Endodermal cell (in vitro differentiated cells): Measurements from ENCODE around the gene FOXP3. TPM values are rescaled to one million over a fixed set of nuclear protein-coding genes. Genes with fewer than 3 reads are reported as not detected.

Experiments used
- DNase-seq: peaks from one replicate; pipeline ENCODE4 v3.0.0-alpha.2; 2017
- H3K27ac ChIP-seq: 2 replicates; pipeline ENCODE4 v1.5.1; 2013; ENCODE audit warnings: mild to moderate bottlenecking, low read depth, low read length, moderate library complexity
- H3K27me3 ChIP-seq: 2 replicates; pipeline ENCODE4 v1.6.1; 2013; ENCODE audit warnings: mild to moderate bottlenecking, low read length, moderate library complexity; ENCODE audit not compliant: insufficient read depth, control insufficient read depth, poor library complexity, severe bottlenecking
- H3K36me3 ChIP-seq: 2 replicates; pipeline ENCODE4 v1.7.0; 2013; ENCODE audit warnings: mild to moderate bottlenecking, low read length, moderate library complexity; ENCODE audit not compliant: control insufficient read depth, insufficient read depth
- H3K4me1 ChIP-seq: one replicate; pipeline ENCODE4 v1.7.0; 2013; ENCODE audit warnings: low read length; ENCODE audit not compliant: control insufficient read depth, insufficient read depth
- H3K4me3 ChIP-seq: 2 replicates; pipeline ENCODE4 v1.5.1; 2013; ENCODE audit warnings: mild to moderate bottlenecking, low read length, moderate library complexity
- H3K9ac ChIP-seq: 2 replicates; pipeline ENCODE4 v1.6.1; 2013; ENCODE audit warnings: mild to moderate bottlenecking, low read length, moderate library complexity; ENCODE audit not compliant: poor library complexity, severe bottlenecking; ENCODE audit errors: extremely low read depth
- H3K9me3 ChIP-seq: 2 replicates; pipeline ENCODE4 v1.6.1; 2013; ENCODE audit warnings: mild to moderate bottlenecking, low read length, moderate library complexity; ENCODE audit not compliant: control insufficient read depth
- H3K27ac Mint-ChIP-seq: 2 replicates; pipeline ENCODE4 v1.8.0; 2020; ENCODE audit warnings: mixed read lengths
- H3K27me3 Mint-ChIP-seq: 2 replicates; pipeline ENCODE4 v1.8.0; 2021; ENCODE audit warnings: mild to moderate bottlenecking, mixed read lengths; ENCODE audit not compliant: insufficient read depth
- H3K36me3 Mint-ChIP-seq: 2 replicates; pipeline ENCODE4 v1.8.0; 2020; ENCODE audit warnings: low read depth, mixed read lengths
- H3K4me1 Mint-ChIP-seq: 2 replicates; pipeline ENCODE4 v1.8.0; 2020; ENCODE audit warnings: mixed read lengths
- H3K4me3 Mint-ChIP-seq: 2 replicates; pipeline ENCODE4 v1.8.0; 2020; ENCODE audit warnings: mild to moderate bottlenecking, moderate library complexity, mixed read lengths
- H3K9me3 Mint-ChIP-seq: 2 replicates; pipeline ENCODE4 v1.8.0; 2020; ENCODE audit warnings: mild to moderate bottlenecking, mixed read lengths
- CTCF ChIP-seq: fragments of 200-600 bp; sonication (generic); conservative IDR thresholded peaks from 2 replicates; pipeline ENCODE4 v1.5.0; 2021; ENCODE audit warnings: antibody characterized with exemption, mild to moderate bottlenecking
- WGBS, 2 experiments: methylation state at CpG; one replicate each; pipeline versions ENCODE4 v1.1.5 to v1.1.7; 2013; ENCODE audit warnings: missing lambda C conversion rate in 2 of 2, mixed read lengths in 1 of 2; ENCODE audit not compliant: insufficient coverage in 1 of 2, insufficient read length in 1 of 2; 5-methylcytosine and 5-hydroxymethylcytosine counted together
- total RNA-seq, 2 donors: library from RNA; stranded (reverse); fragmentation: NEBNext Ultra II Directional in 1 of 2; extraction: Animal tissue kit (Norgen Biotek cat#: 25700) in 1 of 2; gene quantifications; 2 replicates in 1 of 2; 3 replicates in 1 of 2; pipeline ENCODE4 v1.2.1, GENCODE V29; 2021

Gene FOXP3
- total RNA-seq, 2 donors from 2014 or later: 0.53 to 0.77 TPM

GRCh38 chrX:49230500-49231232 is 33.8 kb downstream of the FOXP3 start:
- Mint-ChIP-seq H3K36me3 (no peaks in the 10 kb centered on the region), H3K4me1 (no peaks in the 10 kb centered on the region), H3K9me3 (peaks cover 70% of the 10 kb centered on the region), H3K4me3 (peak overlapping the region; percentile 64), H3K27ac (no peak overlapping the region), H3K27me3 (peaks cover 4% of the 10 kb centered on the region)
- WGBS, 2 experiments: 9 to 10% methylated on average over 8 to 43 of the region's 44 CpGs
- no peaks in the 10 kb centered on the region for H3K36me3 ChIP-seq
- no peaks in the 10 kb centered on the region for H3K27me3 ChIP-seq
- peak; percentile 52 for TF ChIP-seq CTCF
- peak overlapping the region; percentile 73 for H3K4me3 ChIP-seq
- no peak overlapping the region for H3K27ac ChIP-seq
- DNase-seq: peak; percentile 91
- no peaks in the 10 kb centered on the region for H3K9me3 ChIP-seq
- no peaks in the 10 kb centered on the region for H3K4me1 ChIP-seq
- no peak overlapping the region for H3K9ac ChIP-seq

GRCh38 chrX:49228185-49228584 is 36.3 kb downstream of the FOXP3 start:
- Mint-ChIP-seq H3K4me3 (no peak overlapping the region), H3K36me3 (no peaks in the 10 kb centered on the region), H3K27ac (no peak overlapping the region), H3K4me1 (no peaks in the 10 kb centered on the region), H3K9me3 (peaks cover 75% of the 10 kb centered on the region), H3K27me3 (peaks cover 18% of the 10 kb centered on the region)
- no peaks in the 10 kb centered on the region for H3K27me3 ChIP-seq
- H3K4me3 ChIP-seq: no peak overlapping the region
- no peaks in the 10 kb centered on the region for H3K4me1 ChIP-seq
- no peak for TF ChIP-seq CTCF
- H3K9me3 ChIP-seq: no peaks in the 10 kb centered on the region
- DNase-seq: no peak
- no peak overlapping the region for H3K9ac ChIP-seq
- H3K27ac ChIP-seq: no peak overlapping the region
- no peaks in the 10 kb centered on the region for H3K36me3 ChIP-seq
- 88 to 94% methylated on average over 2 to 17 of the region's 17 CpGs for WGBS, 2 experiments

- no peak for TF ChIP-seq CTCF
Observed at GRCh38 chrX:49227726-49228125, 36.8 kb downstream of the FOXP3 start.

More at GRCh38 chrX:49227726-49228125, 36.8 kb downstream of the FOXP3 start:
- no peaks in the 10 kb centered on the region for H3K4me1 ChIP-seq
- no peaks in the 10 kb centered on the region for H3K36me3 Mint-ChIP-seq
- H3K27ac ChIP-seq: no peak overlapping the region
- H3K9me3 ChIP-seq: no peaks in the 10 kb centered on the region
- no peak overlapping the region for H3K4me3 ChIP-seq
- peaks cover 23% of the 10 kb centered on the region for H3K27me3 Mint-ChIP-seq
- peaks cover 77% of the 10 kb centered on the region for H3K9me3 Mint-ChIP-seq
- no peak overlapping the region for H3K27ac Mint-ChIP-seq
- no peak overlapping the region for H3K9ac ChIP-seq
- DNase-seq: no peak
- WGBS, 2 experiments: 76% methylated on average over 2 of the region's 2 CpGs; no CpG with 5 or more reads in 1 of the 2 experiments
- H3K4me1 Mint-ChIP-seq: no peaks in the 10 kb centered on the region
- no peaks in the 10 kb centered on the region for H3K27me3 ChIP-seq
- no peaks in the 10 kb centered on the region for H3K36me3 ChIP-seq
- H3K4me3 Mint-ChIP-seq: no peak overlapping the region
